Stomach smooth muscle (tissue), 2 donors: ENCODE results near the gene ULBP3.

Experiments
- H3K27ac ChIP-seq: one replicate; pipeline ENCODE4 v1.7.0; 2013; ENCODE audit warnings: mild to moderate bottlenecking, low read length, inconsistent platforms
- H3K27me3 ChIP-seq, 2 donors: one replicate each; pipeline ENCODE4 v1.7.0; 2013; ENCODE audit warnings: low read length in 2 of 2; ENCODE audit not compliant: insufficient read depth in 2 of 2, control insufficient read depth in 1 of 2
- H3K36me3 ChIP-seq, 2 donors: one replicate each; pipeline ENCODE4 v1.7.0; 2013; ENCODE audit warnings: low read length in 2 of 2; ENCODE audit not compliant: control insufficient read depth in 2 of 2, insufficient read depth in 2 of 2
- H3K4me1 ChIP-seq: one replicate; pipeline ENCODE4 v1.7.0; 2013; ENCODE audit warnings: low read length; ENCODE audit not compliant: control insufficient read depth, insufficient read depth
- H3K4me3 ChIP-seq, 2 donors: one replicate each; pipeline ENCODE4 v1.7.0; 2013; ENCODE audit warnings: low read length in 2 of 2
- H3K9ac ChIP-seq, 2 donors: one replicate each; pipeline ENCODE4 v1.7.0; 2013; ENCODE audit warnings: low read length in 2 of 2, mild to moderate bottlenecking in 1 of 2
- H3K9me3 ChIP-seq, 2 donors: one replicate each; pipeline ENCODE4 v1.7.0; 2013; ENCODE audit warnings: low read length in 2 of 2; ENCODE audit not compliant: control insufficient read depth in 2 of 2
- donor health status: healthy.
- donor health status: Pancreatic carcinoma.

The ULBP3 gene

GRCh38 chr6:150098155-150098554 lies 29.2 kb upstream of the ULBP3 start:
- H3K27ac ChIP-seq = no peak overlapping the region
- H3K9me3 ChIP-seq = no peaks in the 10 kb centered on the region

GRCh38 chr6:150093397-150093796 lies 24.5 kb upstream of the ULBP3 start:
- no peaks in the 10 kb centered on the region for H3K9me3 ChIP-seq
- H3K27ac ChIP-seq = no peak overlapping the region
- no peak overlapping the region for H3K4me3 ChIP-seq
- no peaks in the 10 kb centered on the region for H3K4me1 ChIP-seq
- H3K9ac ChIP-seq = no peak overlapping the region
- peaks cover 0 to 10% of the 10 kb centered on the region in 2 donors for H3K27me3 ChIP-seq
- no peaks in the 10 kb centered on the region for H3K36me3 ChIP-seq

More at GRCh38 chr6:150098155-150098554, 29.2 kb upstream of the ULBP3 start:
- Histone ChIP-seq H3K36me3 (no peaks in the 10 kb centered on the region), H3K27me3 (peaks cover 0 to 10% of the 10 kb centered on the region in 2 donors), H3K9ac (no peak overlapping the region), H3K4me1 (no peaks in the 10 kb centered on the region), H3K4me3 (no peak overlapping the region)

- H3K9me3 ChIP-seq = no peaks in the 10 kb centered on the region
- H3K27me3 ChIP-seq = peaks cover 0 to 10% of the 10 kb centered on the region in 2 donors
- H3K4me1 ChIP-seq = no peaks in the 10 kb centered on the region
- H3K4me3 ChIP-seq = no peak overlapping the region
- H3K9ac ChIP-seq = no peak overlapping the region
- H3K27ac ChIP-seq = no peak overlapping the region
- no peaks in the 10 kb centered on the region for H3K36me3 ChIP-seq
Observed at GRCh38 chr6:150091476-150091875, 22.6 kb upstream of the ULBP3 start.

GRCh38 chr6:150090328-150090727 lies 21.4 kb upstream of the ULBP3 start:
- no peak overlapping the region for H3K9ac ChIP-seq
- H3K27ac ChIP-seq = no peak overlapping the region
- no peaks in the 10 kb centered on the region for H3K4me1 ChIP-seq
- no peaks in the 10 kb centered on the region for H3K9me3 ChIP-seq
- peaks cover 0 to 6% of the 10 kb centered on the region in 2 donors for H3K27me3 ChIP-seq
- H3K36me3 ChIP-seq = no peaks in the 10 kb centered on the region
- H3K4me3 ChIP-seq = no peak overlapping the region

- H3K27me3 ChIP-seq = peaks cover 6 to 13% of the 10 kb centered on the region in 2 donors
- no peaks in the 10 kb centered on the region for H3K9me3 ChIP-seq
- H3K36me3 ChIP-seq = no peaks in the 10 kb centered on the region
- no peak overlapping the region for H3K9ac ChIP-seq
- no peak overlapping the region for H3K4me3 ChIP-seq
- H3K27ac ChIP-seq = no peak overlapping the region
- no peaks in the 10 kb centered on the region for H3K4me1 ChIP-seq
Observed at GRCh38 chr6:150088481-150089154, 19.7 kb upstream of the ULBP3 start.

GRCh38 chr6:150087336-150087735 lies 18.4 kb upstream of the ULBP3 start:
- no peaks in the 10 kb centered on the region for H3K36me3 ChIP-seq

GRCh38 chr6:150086026-150086425 lies 17.1 kb upstream of the ULBP3 start:
- Histone ChIP-seq H3K27ac (no peak overlapping the region), H3K4me3 (no peak overlapping the region), H3K9ac (no peak overlapping the region), H3K27me3 (peaks cover 7 to 15% of the 10 kb centered on the region in 2 donors), H3K9me3 (no peaks in the 10 kb centered on the region), H3K4me1 (no peaks in the 10 kb centered on the region), H3K36me3 (no peaks in the 10 kb centered on the region)

More at GRCh38 chr6:150087336-150087735, 18.4 kb upstream of the ULBP3 start:
- Histone ChIP-seq H3K9ac (no peak overlapping the region), H3K27me3 (peaks cover 7 to 15% of the 10 kb centered on the region in 2 donors), H3K27ac (no peak overlapping the region), H3K9me3 (no peaks in the 10 kb centered on the region), H3K4me3 (no peak overlapping the region), H3K4me1 (no peaks in the 10 kb centered on the region)

GRCh38 chr6:150084426-150084825 lies 15.5 kb upstream of the ULBP3 start:
- no peak overlapping the region for H3K9ac ChIP-seq
- H3K4me1 ChIP-seq = no peaks in the 10 kb centered on the region
- H3K27ac ChIP-seq = no peak overlapping the region
- H3K4me3 ChIP-seq = no peak overlapping the region
- H3K9me3 ChIP-seq = no peaks in the 10 kb centered on the region
- no peaks in the 10 kb centered on the region for H3K36me3 ChIP-seq
- peaks cover 7 to 15% of the 10 kb centered on the region in 2 donors for H3K27me3 ChIP-seq

GRCh38 chr6:150083839-150084238 lies 14.9 kb upstream of the ULBP3 start:
- Histone ChIP-seq H3K27me3 (peaks cover 7 to 15% of the 10 kb centered on the region in 2 donors), H3K36me3 (no peaks in the 10 kb centered on the region)

GRCh38 chr6:150081702-150082101 lies 12.8 kb upstream of the ULBP3 start:
- H3K9me3 ChIP-seq = no peaks in the 10 kb centered on the region
- H3K9ac ChIP-seq = no peak overlapping the region
- no peak overlapping the region for H3K4me3 ChIP-seq
- no peak overlapping the region for H3K27ac ChIP-seq
- no peaks in the 10 kb centered on the region for H3K4me1 ChIP-seq
- no peaks in the 10 kb centered on the region for H3K36me3 ChIP-seq
- H3K27me3 ChIP-seq = peaks cover 5 to 15% of the 10 kb centered on the region in 2 donors

More at GRCh38 chr6:150083839-150084238, 14.9 kb upstream of the ULBP3 start:
- no peak overlapping the region for H3K9ac ChIP-seq
- H3K4me3 ChIP-seq = no peak overlapping the region
- H3K4me1 ChIP-seq = no peaks in the 10 kb centered on the region
- H3K9me3 ChIP-seq = no peaks in the 10 kb centered on the region
- no peak overlapping the region for H3K27ac ChIP-seq

GRCh38 chr6:150079604-150080003 lies 10.7 kb upstream of the ULBP3 start:
- Histone ChIP-seq H3K4me1 (no peaks in the 10 kb centered on the region), H3K9me3 (no peaks in the 10 kb centered on the region), H3K27me3 (peaks cover 5 to 11% of the 10 kb centered on the region in 2 donors), H3K27ac (no peak overlapping the region), H3K36me3 (no peaks in the 10 kb centered on the region), H3K9ac (no peak overlapping the region), H3K4me3 (no peak overlapping the region)
